ENCODE data around the gene ZNF821.
"Not testable (repeated sequence)": the region's sequence is repeated elsewhere in the genome, so short reads cannot be mapped to it uniquely, and the experiment has no call there.

ZNF821 gene

GRCh38 chr16:71831698-71832097, 52.3 kb downstream of the ZNF821 start:
- H3K9me3 ChIP-seq (ENCODE audit: insufficient read depth, low read length, severe bottlenecking); H2AFZ ChIP-seq (ENCODE audit: low read depth, low read length): not testable (repeated sequence)

GRCh38 chr16:71830359-71830758, 53.6 kb downstream of the ZNF821 start:
- Histone ChIP-seq H3K4me2 (ENCODE audit: insufficient read depth, low read length) (no peak overlapping the region), H2AFZ (ENCODE audit: low read depth, low read length) (no peak overlapping the region), H3K27ac (ENCODE audit: low read length) (no peak overlapping the region), H3K9me3 (ENCODE audit: insufficient read depth, low read length, severe bottlenecking) (no peaks in the 10 kb centered on the region), H4K20me1 (ENCODE audit: insufficient read depth, low read length) (no peaks in the 10 kb centered on the region), H3K4me1 (ENCODE audit: insufficient read depth, low read length) (no peaks in the 10 kb centered on the region), H3K27me3 (ENCODE audit: insufficient read depth, low read length, poor library complexity) (no peaks in the 10 kb centered on the region), H3K9ac (ENCODE audit: low read depth, low read length) (no peak overlapping the region), H3K36me3 (ENCODE audit: insufficient read depth, low read length) (no peaks in the 10 kb centered on the region), H3K79me2 (ENCODE audit: insufficient read depth, low read length) (no peaks in the 10 kb centered on the region), H3K4me3 (ENCODE audit: low read depth in 1 of 2, low read length in 2 of 2) (no peak overlapping the region)
- ATAC-seq (ENCODE audit: insufficient read depth, low read depth): no peak
- TF ChIP-seq CTCF (IDR thresholded peaks at IDR 0.05; ENCODE audit: borderline replicate concordance, extremely low read depth, low read length, poor library complexity, severe bottlenecking): no peak
- TF ChIP-seq EZH2 (IDR thresholded peaks at IDR 0.05; ENCODE audit: borderline replicate concordance, low read depth, low read length, severe bottlenecking): no peak
- no peak for DNase-seq

More at GRCh38 chr16:71831698-71832097, 52.3 kb downstream of the ZNF821 start:
- H3K4me3 ChIP-seq (ENCODE audit: low read depth in 1 of 2, low read length in 2 of 2); H3K9ac ChIP-seq (ENCODE audit: low read depth, low read length); ATAC-seq (ENCODE audit: insufficient read depth, low read depth); H3K27me3 ChIP-seq (ENCODE audit: insufficient read depth, low read length, poor library complexity); H3K27ac ChIP-seq (ENCODE audit: low read length); H3K4me2 ChIP-seq (ENCODE audit: insufficient read depth, low read length); H4K20me1 ChIP-seq (ENCODE audit: insufficient read depth, low read length); H3K79me2 ChIP-seq (ENCODE audit: insufficient read depth, low read length); DNase-seq; H3K36me3 ChIP-seq (ENCODE audit: insufficient read depth, low read length); H3K4me1 ChIP-seq (ENCODE audit: insufficient read depth, low read length): not testable (repeated sequence)

- ATAC-seq (ENCODE audit: insufficient read depth, low read depth) (no peak), DNase-seq (no peak)
- no peak for TF ChIP-seq EZH2 (IDR thresholded peaks at IDR 0.05; ENCODE audit: borderline replicate concordance, low read depth, low read length, severe bottlenecking)
- no peak for TF ChIP-seq CTCF (IDR thresholded peaks at IDR 0.05; ENCODE audit: borderline replicate concordance, extremely low read depth, low read length, poor library complexity, severe bottlenecking)
- Histone ChIP-seq H4K20me1 (ENCODE audit: insufficient read depth, low read length) (no peaks in the 10 kb centered on the region), H3K79me2 (ENCODE audit: insufficient read depth, low read length) (no peaks in the 10 kb centered on the region), H3K27ac (ENCODE audit: low read length) (no peak overlapping the region), H3K36me3 (ENCODE audit: insufficient read depth, low read length) (no peaks in the 10 kb centered on the region), H3K27me3 (ENCODE audit: insufficient read depth, low read length, poor library complexity) (no peaks in the 10 kb centered on the region), H3K4me1 (ENCODE audit: insufficient read depth, low read length) (no peaks in the 10 kb centered on the region), H3K9ac (ENCODE audit: low read depth, low read length) (no peak overlapping the region), H3K9me3 (ENCODE audit: insufficient read depth, low read length, severe bottlenecking) (no peaks in the 10 kb centered on the region), H2AFZ (ENCODE audit: low read depth, low read length) (no peak overlapping the region), H3K4me3 (ENCODE audit: low read depth in 1 of 2, low read length in 2 of 2) (no peak overlapping the region), H3K4me2 (ENCODE audit: insufficient read depth, low read length) (no peak overlapping the region)
These were observed 57.4 kb downstream of the ZNF821 start for GRCh38 chr16:71826533-71827017.

- not testable (repeated sequence) for H3K4me2 ChIP-seq (ENCODE audit: insufficient read depth, low read length); H3K27ac ChIP-seq (ENCODE audit: low read length); H2AFZ ChIP-seq (ENCODE audit: low read depth, low read length); H3K9me3 ChIP-seq (ENCODE audit: insufficient read depth, low read length, severe bottlenecking); DNase-seq; ATAC-seq (ENCODE audit: insufficient read depth, low read depth); H3K79me2 ChIP-seq (ENCODE audit: insufficient read depth, low read length); H3K36me3 ChIP-seq (ENCODE audit: insufficient read depth, low read length); H3K27me3 ChIP-seq (ENCODE audit: insufficient read depth, low read length, poor library complexity); H3K4me1 ChIP-seq (ENCODE audit: insufficient read depth, low read length); H3K4me3 ChIP-seq (ENCODE audit: low read depth in 1 of 2, low read length in 2 of 2); H3K9ac ChIP-seq (ENCODE audit: low read depth, low read length); H4K20me1 ChIP-seq (ENCODE audit: insufficient read depth, low read length)
These were observed 66.9 kb downstream of the ZNF821 start for GRCh38 chr16:71817155-71817500.

Data from DND-41 (cell line).